HG03565 (cell line): ENCODE data around the gene TCF7L1.
"Not testable (repeated sequence)": the region's sequence is repeated elsewhere in the genome, so short reads cannot be mapped to it uniquely, and the experiment has no call there.

Experiments
- ATAC-seq: cut with Tn5 transposase; IDR thresholded peaks from one replicate; pipeline ENCODE4 v1.9.1; 2021; ENCODE audit warnings: mild to moderate bottlenecking, moderate library complexity; ENCODE audit not compliant: unreplicated experiment

TCF7L1 gene

GRCh38 chr2:85341269-85342029, 208.3 kb downstream of the TCF7L1 start:
- ATAC-seq: no peak

GRCh38 chr2:85342156-85342555, 209.0 kb downstream of the TCF7L1 start:
- ATAC-seq: no peak

- not testable (repeated sequence) for ATAC-seq
Observed at GRCh38 chr2:85343207-85343895, 210.2 kb downstream of the TCF7L1 start.

- ATAC-seq: no peak
Observed at GRCh38 chr2:85344356-85344954, 211.3 kb downstream of the TCF7L1 start.

GRCh38 chr2:85347599-85347998, 214.4 kb downstream of the TCF7L1 start:
- no peak for ATAC-seq

- ATAC-seq: peak; percentile 2
Observed at GRCh38 chr2:85353876-85354285, 220.7 kb downstream of the TCF7L1 start.

GRCh38 chr2:85354286-85355072, 221.3 kb downstream of the TCF7L1 start, which contains the start of the genes ELMOD3 and RETSAT:
ELMOD3 (plus strand) TSS chr2:85354769; CDS start chr2:85357199, 2,430 bp downstream.
RETSAT (minus strand) TSS chr2:85354528; CDS start chr2:85354507, 21 bp downstream.
- ATAC-seq: peak; percentile 97

- no peak for ATAC-seq
Observed at GRCh38 chr2:85355073-85355410, 221.8 kb downstream of the TCF7L1 start.

- ATAC-seq: no peak
Observed at GRCh38 chr2:85355521-85355920, 222.3 kb downstream of the TCF7L1 start.

- ATAC-seq: no peak
Observed at GRCh38 chr2:85356186-85356585, 223.0 kb downstream of the TCF7L1 start.

- ATAC-seq: no peak
Observed at GRCh38 chr2:85357736-85358135, 224.5 kb downstream of the TCF7L1 start.
